ENCODE measurements around the gene SLC6A18. TPM values are rescaled to one million over a fixed set of nuclear protein-coding genes. Genes with fewer than 3 reads are reported as not detected.

SLC6A18 gene
- total and polyA plus RNA-seq, 10 of the 15 experiments (the other 5 are each of a cell fraction or from before 2014, with no cell fraction given), result not detected

GRCh38 chr5:1240496-1241260 lies 15.5 kb downstream of the SLC6A18 start:
- in situ Hi-C loops (cut with MboI) (no loop called here), intact Hi-C loops (cut with micrococcal nuclease; ENCODE audit: unreplicated experiment) (no loop called here)
- H3K4me3 ChIP-seq, result no peak overlapping the region
- no peaks in the 10 kb centered on the region for H4K20me1 ChIP-seq (ENCODE audit: control insufficient read depth, insufficient read depth)
- 61% methylated on average over 29 of the region's 29 CpGs for WGBS (ENCODE audit: insufficient coverage, insufficient replicate concordance, low lambda C conversion rate, missing lambda C conversion rate)
- ChIA-PET POLR2A (no interaction called here), RAD21 (ENCODE audit: unreplicated experiment) (no interaction called here), CTCF (no interaction called here), SMC1A (ENCODE audit: uncharacterized antibody, unreplicated experiment) (no interaction called here)
- ATAC-seq (no peak), DNase-seq (ENCODE audit: low read depth, low spot score) (no peak), FAIRE-seq (no peak)
- no peaks in the 10 kb centered on the region for H3K36me3 ChIP-seq (ENCODE audit: control insufficient read depth in 2 of 2, insufficient read depth in 2 of 2, low read length in 1 of 2)
- BruUV-seq (replicated peaks), result no TSS peak
- no peaks in the 10 kb centered on the region for H3K79me2 ChIP-seq (ENCODE audit: control insufficient read depth, insufficient read depth, low read length)
- H3K4me1 ChIP-seq (ENCODE audit: control insufficient read depth, insufficient read depth, low read length), result no peaks in the 10 kb centered on the region
- no peak overlapping the region for H3K4me2 ChIP-seq (ENCODE audit: control insufficient read depth, insufficient read depth)
- H3K9me3 ChIP-seq (replicated peaks; ENCODE audit: control insufficient read depth, insufficient read depth, low read length), result no peaks in the 10 kb centered on the region; the same call in 2 of the 3 replicates
- no peak overlapping the region for H2AFZ ChIP-seq (ENCODE audit: control insufficient read depth, low read depth, low read length)
- no peaks in the 10 kb centered on the region; a peak in 1 of 4 replicates for H3K27me3 ChIP-seq (replicated peaks in 1 of 2; ENCODE audit: control insufficient read depth in 2 of 2, insufficient read depth in 2 of 2, low read length in 1 of 2)
- no peak overlapping the region for H3K9ac ChIP-seq (ENCODE audit: control insufficient read depth, insufficient read depth, low read length)
- H3K27ac ChIP-seq (ENCODE audit: control insufficient read depth, insufficient read depth), result no peak overlapping the region
- TF ChIP-seq PRDM15 (CRISPR knock-in tag; IDR thresholded peaks at IDR 0.05), result no peak
- no peak for TF ChIP-seq POLR2A (IDR thresholded peaks at IDR 0.05; ENCODE audit: low read depth, low read length)
- TF ChIP-seq NFIC (IDR thresholded peaks at IDR 0.05; ENCODE audit: low read depth, low read length), result no peak
- no peak for TF ChIP-seq NR2C1 (IDR thresholded peaks at IDR 0.05)
- TF ChIP-seq EGR1 (IDR thresholded peaks at IDR 0.05; ENCODE audit: borderline replicate concordance in 1 of 2, low read depth in 2 of 2, low read length in 2 of 2), result no peak
- TF ChIP-seq CHD2 (IDR thresholded peaks at IDR 0.05; ENCODE audit: borderline replicate concordance, low read depth, low read length), result no peak
- no peak for TF ChIP-seq RAD51 (IDR thresholded peaks at IDR 0.05)
- TF ChIP-seq, protein P1, sequence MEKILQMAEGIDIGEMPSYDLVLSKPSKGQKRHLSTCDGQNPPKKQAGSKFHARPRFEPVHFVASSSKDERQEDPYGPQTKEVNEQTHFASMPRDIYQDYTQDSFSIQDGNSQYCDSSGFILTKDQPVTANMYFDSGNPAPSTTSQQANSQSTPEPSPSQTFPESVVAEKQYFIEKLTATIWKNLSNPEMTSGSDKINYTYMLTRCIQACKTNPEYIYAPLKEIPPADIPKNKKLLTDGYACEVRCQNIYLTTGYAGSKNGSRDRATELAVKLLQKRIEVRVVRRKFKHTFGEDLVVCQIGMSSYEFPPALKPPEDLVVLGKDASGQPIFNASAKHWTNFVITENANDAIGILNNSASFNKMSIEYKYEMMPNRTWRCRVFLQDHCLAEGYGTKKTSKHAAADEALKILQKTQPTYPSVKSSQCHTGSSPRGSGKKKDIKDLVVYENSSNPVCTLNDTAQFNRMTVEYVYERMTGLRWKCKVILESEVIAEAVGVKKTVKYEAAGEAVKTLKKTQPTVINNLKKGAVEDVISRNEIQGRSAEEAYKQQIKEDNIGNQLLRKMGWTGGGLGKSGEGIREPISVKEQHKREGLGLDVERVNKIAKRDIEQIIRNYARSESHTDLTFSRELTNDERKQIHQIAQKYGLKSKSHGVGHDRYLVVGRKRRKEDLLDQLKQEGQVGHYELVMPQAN (conservative IDR thresholded peaks at IDR 0.05), result no peak
- TF ChIP-seq ZNF274 (IDR thresholded peaks at IDR 0.05; ENCODE audit: insufficient read depth, insufficient read length), result no peak
- TF ChIP-seq CBX3 (IDR thresholded peaks at IDR 0.05; ENCODE audit: borderline replicate concordance, low read depth), result no peak
- TF ChIP-seq, protein P2, sequence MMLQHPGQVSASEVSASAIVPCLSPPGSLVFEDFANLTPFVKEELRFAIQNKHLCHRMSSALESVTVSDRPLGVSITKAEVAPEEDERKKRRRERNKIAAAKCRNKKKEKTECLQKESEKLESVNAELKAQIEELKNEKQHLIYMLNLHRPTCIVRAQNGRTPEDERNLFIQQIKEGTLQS (IDR thresholded peaks at IDR 0.05; ENCODE audit: borderline replicate concordance, extremely low read depth, low read depth, low read length), result no peak
- TF ChIP-seq, protein P3, sequence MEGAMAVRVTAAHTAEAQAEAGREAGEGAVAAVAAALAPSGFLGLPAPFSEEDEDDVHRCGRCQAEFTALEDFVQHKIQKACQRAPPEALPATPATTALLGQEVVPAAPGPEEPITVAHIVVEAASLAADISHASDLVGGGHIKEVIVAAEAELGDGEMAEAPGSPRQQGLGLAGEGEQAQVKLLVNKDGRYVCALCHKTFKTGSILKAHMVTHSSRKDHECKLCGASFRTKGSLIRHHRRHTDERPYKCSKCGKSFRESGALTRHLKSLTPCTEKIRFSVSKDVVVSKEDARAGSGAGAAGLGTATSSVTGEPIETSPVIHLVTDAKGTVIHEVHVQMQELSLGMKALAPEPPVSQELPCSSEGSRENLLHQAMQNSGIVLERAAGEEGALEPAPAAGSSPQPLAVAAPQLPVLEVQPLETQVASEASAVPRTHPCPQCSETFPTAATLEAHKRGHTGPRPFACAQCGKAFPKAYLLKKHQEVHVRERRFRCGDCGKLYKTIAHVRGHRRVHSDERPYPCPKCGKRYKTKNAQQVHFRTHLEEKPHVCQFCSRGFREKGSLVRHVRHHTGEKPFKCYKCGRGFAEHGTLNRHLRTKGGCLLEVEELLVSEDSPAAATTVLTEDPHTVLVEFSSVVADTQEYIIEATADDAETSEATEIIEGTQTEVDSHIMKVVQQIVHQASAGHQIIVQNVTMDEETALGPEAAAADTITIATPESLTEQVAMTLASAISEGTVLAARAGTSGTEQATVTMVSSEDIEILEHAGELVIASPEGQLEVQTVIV (IDR thresholded peaks at IDR 0.05; ENCODE audit: borderline replicate concordance, partially characterized antibody), result no peak
